ENCODE measurements around the gene KIRREL3.

GRCh38 chr11:126587541-126587940, 413.0 kb downstream of the KIRREL3 start:
- no peak for TF ChIP-seq CTCF (IDR thresholded peaks at IDR 0.05)
- TF ChIP-seq POLR2A (IDR thresholded peaks at IDR 0.05), result no peak

All from prostate gland (tissue), 2 donors.